IMR-90 (cell line): ENCODE measurements around the gene CD36. TPM values are rescaled to one million over a fixed set of nuclear protein-coding genes. Genes with fewer than 3 reads are reported as not detected.

ENCODE experiments used
- ATAC-seq: fragments of 200-7000 bp; cut with Tn5 transposase; 2 replicates; pipeline ENCODE4 v1.9.1; 2020; ENCODE audit warnings: low read depth, mild to moderate bottlenecking, moderate library complexity
- BruUV-seq: library from RNA; stranded (reverse); fragments of 400-500 nt; replicated peaks from 2 replicates; lab custom pipeline; 2021; lab: Mats Ljungman, UMichigan
- CTCF ChIA-PET: fragments of 300-600 bp; formaldehyde crosslinking; extraction: SDS; loops from one replicate; lab custom pipeline; 2021; ENCODE audit warnings: antibody characterized with exemption; lab: Yijun Ruan, JAX
- POLR2A ChIA-PET: fragments of 300-600 bp; sonication (Branson Sonifier 250); formaldehyde crosslinking; loops from one replicate; lab custom pipeline; 2022; ENCODE audit warnings: antibody characterized with exemption; ENCODE audit not compliant: unreplicated experiment; lab: Charles Lee
- DNase-seq: peaks from one replicate; pipeline ENCODE4 v3.0.0; 2013
- H2AFZ ChIP-seq: replicated peaks from 2 replicates; pipeline ENCODE3; 2013; ENCODE audit warnings: low read length, mild to moderate bottlenecking; ENCODE audit not compliant: poor library complexity
- H2AK5ac ChIP-seq: 2 replicates; pipeline ENCODE4 v1.6.1; 2013; ENCODE audit warnings: low read depth, low read length, inconsistent platforms
- H2AK9ac ChIP-seq: replicated peaks from 2 replicates; pipeline ENCODE3; 2013; ENCODE audit warnings: mild to moderate bottlenecking, low read depth, low read length, moderate library complexity; ENCODE audit not compliant: poor library complexity
- H2BK120ac ChIP-seq: 2 replicates; pipeline ENCODE4 v1.6.1; 2013; ENCODE audit warnings: low read depth, low read length, inconsistent platforms
- H2BK15ac ChIP-seq: 3 replicates; pipeline ENCODE4 v1.6.1; 2013; ENCODE audit warnings: low read depth, low read length, inconsistent platforms
- H2BK20ac ChIP-seq: 2 replicates; pipeline ENCODE4 v1.6.1; 2013; ENCODE audit warnings: low read depth, mild to moderate bottlenecking, inconsistent platforms, low read length, moderate library complexity
- H2BK5ac ChIP-seq: 2 replicates; pipeline ENCODE4 v1.6.1; 2013; ENCODE audit warnings: mild to moderate bottlenecking, low read depth, low read length, inconsistent platforms; ENCODE audit not compliant: poor library complexity, severe bottlenecking
- H3K14ac ChIP-seq: replicated peaks from 2 replicates; pipeline ENCODE4 v1.6.1; 2013; ENCODE audit warnings: low read depth, low read length, inconsistent platforms
- H3K18ac ChIP-seq: 2 replicates; pipeline ENCODE4 v1.6.1; 2013; ENCODE audit warnings: low read depth, low read length, control low read depth
- H3K23ac ChIP-seq: 2 replicates; pipeline ENCODE4 v1.6.1; 2013; ENCODE audit warnings: low read depth, low read length, inconsistent platforms
- H3K27ac ChIP-seq: 2 replicates; pipeline ENCODE4 v1.5.1; 2013; ENCODE audit warnings: mild to moderate bottlenecking, control low read depth, low read length; ENCODE audit not compliant: insufficient read depth
- H3K27me3 ChIP-seq: 2 replicates; pipeline ENCODE4 v1.6.1; 2013; ENCODE audit warnings: low read length; ENCODE audit not compliant: control insufficient read depth, insufficient read depth
- H3K36me3 ChIP-seq: 2 replicates; pipeline ENCODE4 v1.6.1; 2013; ENCODE audit warnings: low read length, mixed read lengths; ENCODE audit not compliant: control insufficient read depth, insufficient read depth
- H3K4ac ChIP-seq: 2 replicates; pipeline ENCODE4 v1.6.1; 2013; ENCODE audit warnings: low read depth, low read length, inconsistent platforms
- H3K4me1 ChIP-seq: 2 replicates; pipeline ENCODE4 v1.6.1; 2013; ENCODE audit warnings: low read length, mixed read lengths; ENCODE audit not compliant: control insufficient read depth, insufficient read depth
- H3K4me2 ChIP-seq: 2 replicates; pipeline ENCODE4 v1.6.1; 2013; ENCODE audit warnings: low read depth, mild to moderate bottlenecking, control low read depth, low read length, moderate library complexity
- H3K4me3 ChIP-seq: 2 replicates; pipeline ENCODE4 v1.5.1; 2013; ENCODE audit warnings: low read depth, mild to moderate bottlenecking, control low read depth, low read length, moderate library complexity; ENCODE audit not compliant: insufficient read depth
- H3K56ac ChIP-seq: 2 replicates; pipeline ENCODE4 v1.6.1; 2013; ENCODE audit warnings: low read length, inconsistent platforms; ENCODE audit not compliant: insufficient read depth; ENCODE audit errors: extremely low read depth
- H3K79me1 ChIP-seq, 2 experiments: 2 replicates each; pipeline ENCODE4 v1.6.1; 2013; ENCODE audit warnings: low read length in 2 of 2, inconsistent platforms in 1 of 2, low read depth in 1 of 2
- H3K9ac ChIP-seq: 2 replicates; pipeline ENCODE4 v1.6.1; 2013; ENCODE audit warnings: low read depth, low read length, control low read depth
- H3K9me1 ChIP-seq: 2 replicates; pipeline ENCODE4 v1.6.1; 2013; ENCODE audit warnings: low read length, inconsistent platforms; ENCODE audit not compliant: insufficient read depth
- H3K9me3 ChIP-seq: 2 replicates; pipeline ENCODE4 v1.6.1; 2013; ENCODE audit warnings: low read length; ENCODE audit not compliant: control insufficient read depth, insufficient read depth
- H4K20me1 ChIP-seq: 2 replicates; pipeline ENCODE4 v1.6.1; 2013; ENCODE audit warnings: low read length, inconsistent platforms; ENCODE audit not compliant: insufficient read depth
- H4K5ac ChIP-seq: 2 replicates; pipeline ENCODE4 v1.6.1; 2013; ENCODE audit warnings: mild to moderate bottlenecking, low read depth, low read length, control low read depth
- H4K8ac ChIP-seq, 2 experiments: 2 replicates each; pipeline ENCODE4 v1.6.1; 2013; ENCODE audit warnings: low read depth in 2 of 2, low read length in 2 of 2, control low read depth in 1 of 2, inconsistent platforms in 1 of 2
- H4K91ac ChIP-seq: 2 replicates; pipeline ENCODE4 v1.6.1; 2013; ENCODE audit warnings: low read depth, low read length, inconsistent platforms; ENCODE audit not compliant: insufficient read depth
- CEBPB ChIP-seq: IDR thresholded peaks from 2 replicates; pipeline ENCODE4 v1.6.1; 2012; ENCODE audit warnings: low read depth, low read length, improper control_type of control experiment
- NFE2L2 ChIP-seq: fragments of 150-350 bp; IDR thresholded peaks from 2 replicates; pipeline ENCODE4 v1.6.1; 2016; ENCODE audit warnings: low read depth, mild to moderate bottlenecking, low read length
- WGBS, 2 experiments: methylation state at CpG; one replicate each; pipeline versions ENCODE4 v1.1.5 to v1.1.7; 2013; ENCODE audit warnings: missing lambda C conversion rate in 2 of 2; ENCODE audit not compliant: insufficient read length in 1 of 2; ENCODE audit errors: extremely low coverage in 2 of 2; 5-methylcytosine and 5-hydroxymethylcytosine counted together
- dilution Hi-C: fragments of 300-500 bp; cut with HindIII; formaldehyde crosslinking; loops from one replicate; pipeline ENCODE4 v1.14.3; 2018; ENCODE audit warnings: low sequenced_read_pairs; ENCODE audit not compliant: unreplicated experiment
- in situ Hi-C: fragments of 300-500 bp; cut with MboI; formaldehyde crosslinking; loops from 3 replicates; pipeline ENCODE4 v1.14.3; 2019; ENCODE audit warnings: low sequenced_read_pairs, inconsistent platforms, mixed read lengths
- intact Hi-C: fragments of 100-400 bp; cut with micrococcal nuclease; formaldehyde crosslinking; loops from 2 replicates; pipeline ENCODE4 v1.10.0; 2022
- polyA plus RNA-seq, 3 experiments: library from polyadenylated mRNA; depleted of rRNA; stranded (reverse); fragments of >200 nt; gene quantifications; 2 replicates each; pipeline ENCODE4 v1.2.3, GENCODE V29; 2012; ENCODE audit warnings: low replicate concordance in 1 of 3
- total RNA-seq: library from RNA; depleted of rRNA; stranded (reverse); fragments of >200 nt; gene quantifications from 2 replicates; pipeline ENCODE4 v1.2.3, GENCODE V29; 2012

The CD36 gene
- total and polyA plus RNA-seq, 2 of the 4 experiments (the other 2 are of a cell fraction), result 0.19 to 0.54 TPM

DNA sequence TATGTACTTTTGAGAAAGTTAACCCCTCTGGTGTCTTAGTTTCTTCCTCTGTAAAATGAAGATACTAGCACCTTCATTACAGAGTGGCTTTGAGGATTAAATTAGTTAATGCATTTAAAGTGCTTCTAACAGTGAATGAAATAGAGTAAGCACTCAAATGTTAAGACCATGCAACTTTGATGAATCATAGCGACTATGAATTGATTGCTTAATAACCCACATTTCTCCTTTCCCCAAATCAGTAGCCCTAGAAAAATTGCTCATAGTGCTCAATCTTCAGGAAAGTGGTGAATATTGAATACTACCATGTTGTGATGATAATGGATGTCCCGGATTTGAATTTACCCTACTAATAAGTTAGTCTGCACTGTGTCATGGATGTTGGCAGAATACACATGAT lies 48.1 kb downstream of the CD36 start:
- no CpG with 5 or more reads among the region's 2 CpGs for WGBS, 2 experiments
- Histone ChIP-seq H3K4me2 (no peak overlapping the region), H4K5ac (no peak overlapping the region), H2BK5ac (no peak overlapping the region), H2AK9ac (no peak overlapping the region), H2AFZ (no peak overlapping the region), H3K27me3 (no peaks in the 10 kb centered on the region), H3K9me1 (no peaks in the 10 kb centered on the region), H4K91ac (no peak overlapping the region), H2AK5ac (no peak overlapping the region), H3K18ac (no peak overlapping the region), H3K79me1 (no peaks in the 10 kb centered on the region), H3K56ac (no peak overlapping the region), H4K8ac (no peak overlapping the region), H3K9me3 (no peaks in the 10 kb centered on the region), H3K27ac (no peak overlapping the region), H4K20me1 (no peaks in the 10 kb centered on the region), H3K23ac (no peak overlapping the region), H3K4ac (no peak overlapping the region), H3K4me1 (no peaks in the 10 kb centered on the region), H3K36me3 (no peaks in the 10 kb centered on the region), H2BK20ac (no peak overlapping the region), H3K14ac (no peak overlapping the region), H2BK120ac (no peak overlapping the region), H3K9ac (no peak overlapping the region), H2BK15ac (no peak overlapping the region), H3K4me3 (no peak overlapping the region)
- CTCF ChIA-PET, result no interaction called here
- peak; percentile 35 for ATAC-seq
- intact Hi-C loops (no loop called here), dilution Hi-C loops (no loop called here), in situ Hi-C loops (no loop called here)
- DNase-seq, result peak; percentile 68
- TF ChIP-seq NFE2L2, result no peak
- TF ChIP-seq CEBPB, result peak; percentile 92
- POLR2A ChIA-PET, result no interaction called here
- no TSS peak for BruUV-seq
